Measurements from ENCODE around the gene KLHDC8A. TPM values are rescaled to one million over a fixed set of nuclear protein-coding genes. Genes with fewer than 3 reads are reported as not detected.

KLHDC8A gene
- total and polyA plus RNA-seq, 2 of the 4 experiments (the other 2 are of a cell fraction), result not detected

- Histone ChIP-seq H4K20me1 (ENCODE audit: insufficient read depth, low read length) (no peaks in the 10 kb centered on the region), H3K56ac (ENCODE audit: extremely low read depth, insufficient read depth, low read length) (no peak overlapping the region), H3K9me3 (ENCODE audit: control insufficient read depth, insufficient read depth, low read length) (no peaks in the 10 kb centered on the region), H4K91ac (ENCODE audit: insufficient read depth, low read depth, low read length) (no peak overlapping the region), H2BK15ac (ENCODE audit: low read depth, low read length) (no peak overlapping the region), H2BK20ac (ENCODE audit: low read depth, low read length) (no peak overlapping the region), H4K8ac (ENCODE audit: low read depth in 2 of 2, low read length in 2 of 2) (no peak overlapping the region), H2AK5ac (ENCODE audit: low read depth, low read length) (no peak overlapping the region), H3K4ac (ENCODE audit: low read depth, low read length) (no peak overlapping the region), H3K4me2 (ENCODE audit: low read depth, low read length) (no peak overlapping the region), H3K27ac (ENCODE audit: insufficient read depth, low read length) (no peak overlapping the region), H3K14ac (replicated peaks; ENCODE audit: low read depth, low read length) (no peak overlapping the region), H3K36me3 (ENCODE audit: control insufficient read depth, insufficient read depth, low read length) (no peaks in the 10 kb centered on the region), H2BK120ac (ENCODE audit: low read depth, low read length) (no peak overlapping the region), H3K18ac (ENCODE audit: low read depth, low read length) (no peak overlapping the region), H2BK5ac (ENCODE audit: low read depth, low read length, poor library complexity, severe bottlenecking) (no peak overlapping the region), H2AFZ (replicated peaks; ENCODE audit: low read length, poor library complexity) (no peak overlapping the region), H3K9ac (ENCODE audit: low read depth, low read length) (no peak overlapping the region), H3K27me3 (ENCODE audit: control insufficient read depth, insufficient read depth, low read length) (peaks cover 4% of the 10 kb centered on the region; the same call in 1 of the 2 replicates), H3K9me1 (ENCODE audit: insufficient read depth, low read length) (peaks cover 3% of the 10 kb centered on the region; the same call in 1 of the 2 replicates), H3K4me3 (ENCODE audit: insufficient read depth, low read depth, low read length) (no peak overlapping the region), H2AK9ac (replicated peaks; ENCODE audit: low read depth, low read length, poor library complexity) (no peak overlapping the region), H3K4me1 (ENCODE audit: control insufficient read depth, insufficient read depth, low read length) (peaks cover 8% of the 10 kb centered on the region), H3K23ac (ENCODE audit: low read depth, low read length) (no peak overlapping the region), H4K5ac (ENCODE audit: low read depth, low read length) (no peak overlapping the region), H3K79me1 (ENCODE audit: low read depth in 1 of 2, low read length in 2 of 2) (no peaks in the 10 kb centered on the region)
- ATAC-seq (ENCODE audit: low read depth) (no peak), DNase-seq (no peak)
- ChIA-PET CTCF (no interaction called here), POLR2A (ENCODE audit: unreplicated experiment) (no interaction called here)
- dilution Hi-C loops (cut with HindIII; ENCODE audit: low sequenced_read_pairs, unreplicated experiment) (no loop called here), intact Hi-C loops (cut with micrococcal nuclease) (no loop called here), in situ Hi-C loops (cut with MboI; ENCODE audit: low sequenced_read_pairs) (no loop called here)
- no TSS peak for BruUV-seq (replicated peaks)
- TF ChIP-seq ELK1 (IDR thresholded peaks at IDR 0.05; ENCODE audit: borderline replicate concordance, low read depth, low read length) (no peak), CHD1 (IDR thresholded peaks at IDR 0.05; ENCODE audit: low read depth, low read length) (no peak), POLR2A (IDR thresholded peaks at IDR 0.05; ENCODE audit: low read depth, low read length) (no peak), CTCF (conservative IDR thresholded peaks at IDR 0.05; ENCODE audit: low read depth, low read length) (no peak)
- no CpG with 5 or more reads among the region's 6 CpGs for WGBS, 2 experiments (ENCODE audit: extremely low coverage in 2 of 2, insufficient read length in 1 of 2)
Measured at GRCh38 chr1:205368478-205368877, 11.8 kb upstream of the KLHDC8A start.

All from IMR-90 (cell line).